Activated CD4-positive, CD25-positive, alpha-beta regulatory T cell treated with anti-CD3 and anti-CD28 coated beads, Interleukin-2, amount 50 U/mL, for 72 hours (primary cell): ENCODE measurements around the gene NCAPH2.

Source experiments
- DNase-seq: peaks from one replicate; pipeline ENCODE4 v3.0.0; 2021

Gene NCAPH2

GRCh38 chr22:50507991-50508884 lies at the start of gene NCAPH2:
TSS of gene NCAPH2 (plus strand) at chr22:50508224. CDS start at chr22:50508338, 114 bp downstream.
- peak; percentile 97 for DNase-seq

- DNase-seq = no peak
These were observed 49.0 kb upstream of the NCAPH2 start for GRCh38 chr22:50459016-50459415.

- no peak for DNase-seq
These were observed 48.4 kb upstream of the NCAPH2 start for GRCh38 chr22:50459496-50460140.

- DNase-seq = no peak
These were observed 47.1 kb upstream of the NCAPH2 start for GRCh38 chr22:50460938-50461337.

GRCh38 chr22:50461536-50461935 lies 46.5 kb upstream of the NCAPH2 start:
- DNase-seq = no peak

- no peak for DNase-seq
These were observed 46.0 kb upstream of the NCAPH2 start for GRCh38 chr22:50461979-50462540.

GRCh38 chr22:50463188-50463900 lies 44.7 kb upstream of the NCAPH2 start:
- no peak for DNase-seq

- no peak for DNase-seq
These were observed 43.6 kb upstream of the NCAPH2 start for GRCh38 chr22:50464451-50464850.

GRCh38 chr22:50465066-50465930 lies 42.7 kb upstream of the NCAPH2 start:
- no peak for DNase-seq

GRCh38 chr22:50467341-50467740 lies 40.7 kb upstream of the NCAPH2 start:
- no peak for DNase-seq

- no peak for DNase-seq
These were observed 40.1 kb upstream of the NCAPH2 start for GRCh38 chr22:50467773-50468440.

- no peak for DNase-seq
These were observed 39.4 kb upstream of the NCAPH2 start for GRCh38 chr22:50468626-50469025.

- DNase-seq = peak; percentile 86
These were observed 38.4 kb upstream of the NCAPH2 start for GRCh38 chr22:50469377-50470305.

- DNase-seq = no peak
These were observed 37.5 kb upstream of the NCAPH2 start for GRCh38 chr22:50470491-50470890.

- no peak for DNase-seq
These were observed 36.7 kb upstream of the NCAPH2 start for GRCh38 chr22:50471197-50471847.

GRCh38 chr22:50471962-50472361 lies 36.1 kb upstream of the NCAPH2 start:
- DNase-seq = no peak

GRCh38 chr22:50473088-50473487 lies 34.9 kb upstream of the NCAPH2 start:
- no peak for DNase-seq

GRCh38 chr22:50473855-50474671 lies 34.0 kb upstream of the NCAPH2 start:
- no peak for DNase-seq
